Measurements from ENCODE around the gene NUDT8. TPM values are rescaled to one million over a fixed set of nuclear protein-coding genes. Genes with fewer than 3 reads are reported as not detected.
"Not testable (repeated sequence)": the region's sequence is repeated elsewhere in the genome, so short reads cannot be mapped to it uniquely, and the experiment has no call there.

Gene NUDT8
- total and polyA plus RNA-seq, 2 donors, result 3.0 to 5.8 TPM

DNA sequence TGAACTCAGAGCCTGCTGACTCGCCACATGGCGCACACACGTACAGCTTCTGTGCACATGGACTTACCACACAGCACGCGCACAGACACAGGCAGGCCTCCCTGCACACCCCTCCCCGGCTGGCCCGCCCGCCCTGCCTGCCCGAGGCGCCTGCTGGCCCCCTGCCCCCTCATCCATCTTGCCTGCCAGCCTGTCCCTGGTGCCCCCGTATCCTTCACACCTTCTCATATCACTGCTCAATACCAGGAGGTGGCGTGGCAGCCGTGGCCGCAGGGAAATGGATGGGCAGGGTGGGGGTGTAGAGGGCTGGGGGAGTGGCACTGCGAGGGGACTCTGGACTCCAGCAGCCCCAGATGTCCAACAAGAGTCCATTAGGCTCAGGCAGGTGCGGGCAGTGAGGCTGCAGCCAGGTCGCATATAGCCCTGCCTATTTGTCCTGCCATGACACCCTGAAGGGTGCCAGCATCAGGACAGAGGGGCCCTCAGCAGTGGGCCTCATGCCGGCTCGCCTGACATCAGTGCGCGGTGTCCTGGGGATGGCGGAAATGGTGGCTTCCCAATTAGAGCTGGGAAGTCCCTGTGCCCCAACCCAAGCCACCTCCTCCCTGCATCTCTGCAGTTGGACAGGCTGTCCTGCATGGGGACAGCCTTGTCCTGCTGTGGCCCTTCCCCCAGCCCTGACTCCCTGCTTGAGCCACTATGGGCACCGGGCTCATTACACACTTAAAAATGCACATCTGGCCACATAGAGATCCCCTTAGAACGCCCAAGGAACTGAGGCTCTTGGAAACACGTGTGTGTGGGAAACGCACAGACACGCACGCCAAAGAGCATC lies 11.8 kb upstream of the NUDT8 start:
- Histone ChIP-seq H3K4me3 (ENCODE audit: low read depth, low read length) (no peak overlapping the region), H3K27ac (ENCODE audit: low read depth) (no peak overlapping the region), H3K4me1 (ENCODE audit: insufficient read depth) (no peaks in the 10 kb centered on the region), H3K36me3 (ENCODE audit: insufficient read depth) (no peaks in the 10 kb centered on the region)
- 80% methylated on average over 28 of the region's 28 CpGs for WGBS
- no peak for DNase-seq (ENCODE audit: extremely low spot score)

DNA sequence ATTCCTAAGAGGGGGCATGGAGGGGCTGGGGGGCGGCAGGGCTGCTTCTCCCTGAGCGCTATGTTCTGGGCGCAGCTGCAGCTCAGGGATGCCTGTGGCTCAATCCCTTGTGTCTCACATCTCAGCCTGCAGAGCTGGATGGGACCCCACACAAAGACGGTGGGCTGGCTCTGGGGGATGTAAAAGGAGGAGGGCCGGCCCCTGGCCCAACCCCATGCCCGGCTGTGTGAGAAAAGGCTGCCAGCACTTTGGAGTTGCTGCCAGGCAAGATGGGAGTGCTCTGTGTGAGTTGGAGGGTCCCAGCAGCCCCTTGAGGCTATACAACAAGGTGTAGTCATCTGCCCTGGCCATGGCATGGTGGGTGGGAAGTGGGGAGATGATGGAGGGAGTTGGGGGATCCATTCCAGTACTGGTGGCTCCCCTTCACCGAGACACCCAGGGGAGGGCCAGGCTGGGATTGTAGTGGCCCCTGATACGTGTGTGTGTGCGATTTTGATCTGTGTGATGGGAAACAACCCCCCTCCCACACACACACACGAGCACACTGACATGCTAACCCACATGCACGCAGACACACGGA lies 11.1 kb upstream of the NUDT8 start:
- no peak for DNase-seq (ENCODE audit: extremely low spot score)
- Histone ChIP-seq H3K36me3 (ENCODE audit: insufficient read depth) (no peaks in the 10 kb centered on the region), H3K27ac (ENCODE audit: low read depth) (no peak overlapping the region), H3K4me3 (ENCODE audit: low read depth, low read length) (no peak overlapping the region), H3K4me1 (ENCODE audit: insufficient read depth) (no peaks in the 10 kb centered on the region)
- WGBS, result 70% methylated on average over 12 of the region's 12 CpGs

GRCh38 chr11:67640021-67640757 lies 10.5 kb upstream of the NUDT8 start:
- no peak for DNase-seq (ENCODE audit: extremely low spot score)
- WGBS, result 46% methylated on average over 23 of the region's 23 CpGs

GRCh38 chr11:67639438-67639859 lies 9.7 kb upstream of the NUDT8 start, which contains the start of gene TBX10:
Gene TBX10, minus strand, starts transcription at chr11:67639763. Its CDS starts 291 bp downstream, at chr11:67639472.
- Histone ChIP-seq H3K4me1 (ENCODE audit: insufficient read depth) (no peaks in the 10 kb centered on the region), H3K27ac (ENCODE audit: low read depth) (no peak within 1 kb of the TSS), H3K36me3 (ENCODE audit: insufficient read depth) (no peaks in the 10 kb centered on the region), H3K4me3 (ENCODE audit: low read depth, low read length) (no peak within 1 kb of the TSS)
- WGBS, result 83% methylated on average over 18 of the region's 18 CpGs
- no peak for DNase-seq (ENCODE audit: extremely low spot score)

More at GRCh38 chr11:67640021-67640757, 10.5 kb upstream of the NUDT8 start:
- Histone ChIP-seq H3K4me1 (ENCODE audit: insufficient read depth) (no peaks in the 10 kb centered on the region), H3K27ac (ENCODE audit: low read depth) (no peak overlapping the region), H3K4me3 (ENCODE audit: low read depth, low read length) (no peak overlapping the region), H3K36me3 (ENCODE audit: insufficient read depth) (no peaks in the 10 kb centered on the region)

- no peak for DNase-seq (ENCODE audit: extremely low spot score)
- no peak overlapping the region for H3K4me3 ChIP-seq (ENCODE audit: low read depth, low read length)
- WGBS, result 85% methylated on average over 24 of the region's 24 CpGs
- no peaks in the 10 kb centered on the region for H3K36me3 ChIP-seq (ENCODE audit: insufficient read depth)
- H3K4me1 ChIP-seq (ENCODE audit: insufficient read depth), result no peaks in the 10 kb centered on the region
- H3K27ac ChIP-seq (ENCODE audit: low read depth), result no peak overlapping the region
Measured at GRCh38 chr11:67638535-67639437, 9.0 kb upstream of the NUDT8 start.

- not testable (repeated sequence) for H3K36me3 ChIP-seq (ENCODE audit: insufficient read depth); H3K4me3 ChIP-seq (ENCODE audit: low read depth, low read length); H3K4me1 ChIP-seq (ENCODE audit: insufficient read depth); H3K27ac ChIP-seq (ENCODE audit: low read depth); DNase-seq (ENCODE audit: extremely low spot score)
- 84% methylated on average over 3 of the region's 3 CpGs for WGBS
Measured at GRCh38 chr11:67637441-67637840, 7.7 kb upstream of the NUDT8 start.

DNA sequence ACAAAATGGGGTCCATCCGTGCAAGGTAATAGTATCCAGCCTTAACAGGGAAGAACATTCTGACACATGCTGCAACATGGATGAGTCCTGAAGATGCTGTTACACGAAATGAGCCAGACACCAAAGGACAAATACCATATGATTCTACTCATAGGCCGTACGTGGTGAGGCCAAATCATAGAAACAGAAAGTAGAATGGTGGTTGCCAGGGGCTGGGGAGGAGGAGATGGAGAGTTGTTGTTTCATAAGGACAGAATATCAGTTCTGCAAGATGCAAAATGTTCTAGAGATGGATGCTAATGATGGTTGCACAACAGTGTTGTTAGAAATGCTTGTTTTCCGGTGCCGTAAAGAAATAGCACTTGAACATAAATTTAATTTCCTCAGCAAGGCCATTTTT lies 7.2 kb upstream of the NUDT8 start:
- 76% methylated on average over 6 of the region's 6 CpGs for WGBS

GRCh38 chr11:67635231-67635521 lies 5.4 kb upstream of the NUDT8 start:
- no peak overlapping the region for H3K27ac ChIP-seq (ENCODE audit: low read depth)
- DNase-seq (ENCODE audit: extremely low spot score), result no peak
- H3K4me1 ChIP-seq (ENCODE audit: insufficient read depth), result no peaks in the 10 kb centered on the region
- WGBS, result 86% methylated on average over 4 of the region's 4 CpGs
- no peak overlapping the region for H3K4me3 ChIP-seq (ENCODE audit: low read depth, low read length)
- no peaks in the 10 kb centered on the region for H3K36me3 ChIP-seq (ENCODE audit: insufficient read depth)

More for the DNA sequence above, 7.2 kb upstream of the NUDT8 start:
- no peak overlapping the region for H3K27ac ChIP-seq (ENCODE audit: low read depth)
- H3K4me1 ChIP-seq (ENCODE audit: insufficient read depth), result no peaks in the 10 kb centered on the region
- no peaks in the 10 kb centered on the region for H3K36me3 ChIP-seq (ENCODE audit: insufficient read depth)
- no peak for DNase-seq (ENCODE audit: extremely low spot score)
- no peak overlapping the region for H3K4me3 ChIP-seq (ENCODE audit: low read depth, low read length)

- DNase-seq (ENCODE audit: extremely low spot score), result no peak
- Histone ChIP-seq H3K27ac (ENCODE audit: low read depth) (no peak overlapping the region), H3K4me3 (ENCODE audit: low read depth, low read length) (no peak overlapping the region), H3K36me3 (ENCODE audit: insufficient read depth) (no peaks in the 10 kb centered on the region), H3K4me1 (ENCODE audit: insufficient read depth) (no peaks in the 10 kb centered on the region)
- 80% methylated on average over 20 of the region's 20 CpGs for WGBS
Measured at GRCh38 chr11:67634366-67635230, 4.9 kb upstream of the NUDT8 start.

GRCh38 chr11:67633758-67634365 lies 4.1 kb upstream of the NUDT8 start:
- H3K27ac ChIP-seq (ENCODE audit: low read depth), result no peak overlapping the region
- H3K4me3 ChIP-seq (ENCODE audit: low read depth, low read length), result no peak overlapping the region
- H3K4me1 ChIP-seq (ENCODE audit: insufficient read depth), result no peaks in the 10 kb centered on the region
- DNase-seq (ENCODE audit: extremely low spot score), result no peak
- 81% methylated on average over 22 of the region's 22 CpGs for WGBS
- H3K36me3 ChIP-seq (ENCODE audit: insufficient read depth), result no peaks in the 10 kb centered on the region

DNA sequence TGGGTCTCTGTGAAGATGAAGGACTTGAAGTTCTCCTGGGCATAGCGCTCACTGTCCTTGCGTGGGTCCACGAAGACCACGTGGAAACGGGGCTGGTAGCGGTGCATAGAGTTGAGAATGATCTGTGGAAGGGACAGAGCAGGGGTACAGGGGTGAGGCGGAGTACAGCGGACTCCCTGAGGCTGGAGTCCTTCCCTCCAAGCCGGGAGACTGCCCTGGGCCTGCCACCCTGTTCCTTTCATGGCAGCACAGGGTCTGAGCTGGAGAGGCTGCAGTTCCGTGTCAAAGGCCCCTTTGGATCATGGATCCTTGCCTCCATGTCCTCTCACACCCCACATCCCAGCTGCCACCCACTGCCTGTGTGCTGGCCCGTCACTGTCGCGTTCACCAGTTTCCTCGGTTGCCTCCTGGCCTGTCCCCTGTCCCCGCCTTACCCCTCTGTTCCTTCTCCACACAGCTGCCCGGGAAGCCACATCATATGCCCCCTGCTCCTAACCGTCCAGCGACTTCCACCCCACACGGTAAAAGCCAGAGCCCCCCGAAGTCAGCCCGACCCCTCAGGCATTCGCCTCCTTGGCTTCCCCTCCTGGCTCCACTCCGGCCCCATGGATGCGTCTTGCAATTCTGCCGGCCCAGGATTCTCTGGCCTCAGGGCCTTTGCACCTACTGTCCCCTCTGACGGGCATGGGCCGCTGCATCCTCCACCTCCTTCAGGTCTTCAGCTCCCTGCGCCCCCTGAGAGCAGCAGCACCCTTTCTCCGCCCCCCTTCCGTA lies 3.4 kb upstream of the NUDT8 start:
- no peak overlapping the region for H3K27ac ChIP-seq (ENCODE audit: low read depth)
- no peak overlapping the region for H3K4me3 ChIP-seq (ENCODE audit: low read depth, low read length)
- DNase-seq (ENCODE audit: extremely low spot score), result no peak
- no peaks in the 10 kb centered on the region for H3K36me3 ChIP-seq (ENCODE audit: insufficient read depth)
- H3K4me1 ChIP-seq (ENCODE audit: insufficient read depth), result no peaks in the 10 kb centered on the region
- 94% methylated on average over 30 of the region's 30 CpGs for WGBS
